Caco-2 (cell line): ENCODE measurements around the gene CNIH2. TPM values are rescaled to one million over a fixed set of nuclear protein-coding genes. Genes with fewer than 3 reads are reported as not detected.

Experiments
- BruUV-seq: library from RNA; stranded (reverse); fragments of 400-500 nt; replicated peaks from 2 replicates; lab custom pipeline; 2021; lab: Mats Ljungman, UMichigan
- CTCF ChIA-PET: fragments of 300-600 bp; sonication (Branson Sonifier 250); formaldehyde crosslinking; loops from one replicate; lab custom pipeline; 2022; ENCODE audit warnings: antibody characterized with exemption; lab: Charles Lee
- POLR2A ChIA-PET: fragments of 300-600 bp; sonication (Branson Sonifier 250); formaldehyde crosslinking; loops from one replicate; lab custom pipeline; 2022; ENCODE audit warnings: antibody characterized with exemption; lab: Charles Lee
- DNase-seq, 2 experiments: peaks; one replicate each; pipeline versions ENCODE4 v3.0.0 to v3.0.0-alpha.2; 2020 to 2022
- H3K27me3 ChIP-seq: replicated peaks from 2 replicates; pipeline ENCODE4 v1.6.0; 2011; ENCODE audit warnings: low read length; ENCODE audit not compliant: control insufficient read depth, insufficient read depth
- H3K36me3 ChIP-seq: 2 replicates; pipeline ENCODE4 v1.5.1; 2011; ENCODE audit warnings: low read length; ENCODE audit not compliant: control insufficient read depth, insufficient read depth
- H3K4me1 ChIP-seq: fragments of 250-450 bp; sonication (Bioruptor Pico); 2 replicates; pipeline ENCODE4 v1.5.1; 2020; ENCODE audit warnings: mild to moderate bottlenecking
- H3K4me3 ChIP-seq: 2 replicates; pipeline ENCODE4 v1.5.1; 2011; ENCODE audit warnings: low read depth, mild to moderate bottlenecking, control low read depth, low read length
- H3K9me3 ChIP-seq: fragments of 250-450 bp; sonication (Bioruptor Pico); 2 replicates; pipeline ENCODE4 v1.5.1; 2020; ENCODE audit warnings: mild to moderate bottlenecking, moderate library complexity
- H3K27ac Mint-ChIP-seq: one replicate; pipeline ENCODE4 v1.8.0; 2022; ENCODE audit warnings: mixed read lengths; ENCODE audit not compliant: unreplicated experiment
- H3K27me3 Mint-ChIP-seq: one replicate; pipeline ENCODE4 v1.8.0; 2022; ENCODE audit warnings: mixed read lengths; ENCODE audit not compliant: insufficient read depth, unreplicated experiment
- H3K36me3 Mint-ChIP-seq: one replicate; pipeline ENCODE4 v1.8.0; 2022; ENCODE audit warnings: mild to moderate bottlenecking, mixed read lengths; ENCODE audit not compliant: insufficient read depth, unreplicated experiment
- H3K4me1 Mint-ChIP-seq: one replicate; pipeline ENCODE4 v1.8.0; 2022; ENCODE audit warnings: low read depth, mixed read lengths; ENCODE audit not compliant: unreplicated experiment
- H3K4me3 Mint-ChIP-seq: one replicate; pipeline ENCODE4 v1.8.0; 2022; ENCODE audit warnings: mild to moderate bottlenecking, moderate library complexity, mixed read lengths; ENCODE audit not compliant: unreplicated experiment
- H3K9me3 Mint-ChIP-seq: one replicate; pipeline ENCODE4 v1.8.0; 2022; ENCODE audit warnings: mixed read lengths; ENCODE audit not compliant: unreplicated experiment
- CTCF ChIP-seq, 2 experiments: fragments of 200-600 bp in 1 of 2; IDR thresholded peaks; 1 replicate in 1 of 2; 2 replicates in 1 of 2; pipeline versions ENCODE4 v1.5.1 to v1.8.0; 2011 to 2022; ENCODE audit warnings: antibody characterized with exemption in 1 of 2, control low read depth in 1 of 2, inconsistent platforms in 1 of 2, low read depth in 1 of 2, low read length in 1 of 2, mild to moderate bottlenecking in 1 of 2, moderate library complexity in 1 of 2; ENCODE audit not compliant: insufficient read depth in 1 of 2, severe bottlenecking in 1 of 2, unreplicated experiment in 1 of 2
- intact Hi-C: fragments of 100-400 bp; cut with micrococcal nuclease; formaldehyde crosslinking; loops from one replicate; pipeline ENCODE4 v1.10.0; 2022; ENCODE audit not compliant: unreplicated experiment
- total RNA-seq: library from RNA; stranded (reverse); gene quantifications from 2 replicates; pipeline ENCODE4 v1.2.3, GENCODE V29; 2022

Gene CNIH2
- total RNA-seq, 1 experiment from 2014 or later = 6.1 TPM

GRCh38 chr11:66327171-66328030 lies 49.4 kb downstream of the CNIH2 start:
- H3K4me1 ChIP-seq = peaks cover 46% of the 10 kb centered on the region

DNA sequence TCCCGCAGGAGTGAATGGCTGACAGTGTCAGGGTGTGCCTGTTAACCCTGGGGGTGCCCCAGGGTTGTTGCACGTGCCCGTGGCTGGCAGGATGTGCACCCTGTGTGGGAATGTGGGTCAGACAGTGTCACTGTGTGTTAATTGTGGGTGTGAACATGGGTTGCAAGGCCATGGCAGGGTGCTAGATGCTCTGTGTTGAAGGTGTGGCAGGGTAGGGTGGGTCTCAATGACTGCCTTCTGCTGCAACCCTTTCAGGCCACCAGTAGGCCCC lies 50.0 kb downstream of the CNIH2 start:
- Mint-ChIP-seq H3K9me3 (no peaks in the 10 kb centered on the region), H3K4me1 (peaks cover 20% of the 10 kb centered on the region), H3K4me3 (peak overlapping the region; percentile 32), H3K27me3 (no peaks in the 10 kb centered on the region), H3K27ac (peak overlapping the region; percentile 15), H3K36me3 (peaks cover 8% of the 10 kb centered on the region)
- no peaks in the 10 kb centered on the region for H3K27me3 ChIP-seq
- TF ChIP-seq CTCF (IDR thresholded peaks at IDR 0.05; ENCODE audit: insufficient read depth in 1 of 2, low read depth in 1 of 2, low read length in 1 of 2, severe bottlenecking in 1 of 2, unreplicated experiment in 1 of 2) = no peak
- no peak overlapping the region for H3K4me3 ChIP-seq
- ChIA-PET CTCF (interaction anchor here (3.0 kb wide), 1 partner anchor 16 kb away, joined by 34 read pairs; no protein-coding TSS in a partner anchor), POLR2A (no interaction called here)
- no peaks in the 10 kb centered on the region for H3K9me3 ChIP-seq
- DNase-seq = no peak
- H3K36me3 ChIP-seq = no peaks in the 10 kb centered on the region
- BruUV-seq = no TSS peak
- intact Hi-C loops = loop anchor here (1.0 to 2.0 kb wide), 3 partner anchors 8 to 39 kb away; partner anchors contain the start of genes RIN1 and YIF1A
- H3K4me1 ChIP-seq = peaks cover 42% of the 10 kb centered on the region

More at GRCh38 chr11:66327171-66328030, 49.4 kb downstream of the CNIH2 start:
- H3K36me3 Mint-ChIP-seq = peaks cover 2% of the 10 kb centered on the region
- no peak for DNase-seq
- no peak overlapping the region for H3K4me3 Mint-ChIP-seq
- ChIA-PET POLR2A (interaction anchor here (0.6 kb wide), 1 partner anchor 185 kb away, joined by 3 read pairs; no protein-coding TSS in a partner anchor), CTCF (interaction anchor here (0.8 to 3.0 kb wide), 5 partner anchors 8 to 105 kb away, joined by 5 to 34 read pairs (median 8); partner anchors contain the start of gene RIN1)
- no peaks in the 10 kb centered on the region for H3K27me3 Mint-ChIP-seq
- peak overlapping the region; percentile 15 for H3K27ac Mint-ChIP-seq
- H3K4me1 Mint-ChIP-seq = peaks cover 26% of the 10 kb centered on the region
- intact Hi-C loops = loop anchor here (1.0 to 2.0 kb wide), 3 partner anchors 9 to 39 kb away; partner anchors contain the start of genes RIN1 and YIF1A
- BruUV-seq = no TSS peak
- Histone ChIP-seq H3K9me3 (no peaks in the 10 kb centered on the region), H3K36me3 (no peaks in the 10 kb centered on the region), H3K27me3 (no peaks in the 10 kb centered on the region), H3K4me3 (no peak overlapping the region)
- H3K9me3 Mint-ChIP-seq = no peaks in the 10 kb centered on the region
- no peak for TF ChIP-seq CTCF (IDR thresholded peaks at IDR 0.05; ENCODE audit: insufficient read depth in 1 of 2, low read depth in 1 of 2, low read length in 1 of 2, severe bottlenecking in 1 of 2, unreplicated experiment in 1 of 2)

DNA sequence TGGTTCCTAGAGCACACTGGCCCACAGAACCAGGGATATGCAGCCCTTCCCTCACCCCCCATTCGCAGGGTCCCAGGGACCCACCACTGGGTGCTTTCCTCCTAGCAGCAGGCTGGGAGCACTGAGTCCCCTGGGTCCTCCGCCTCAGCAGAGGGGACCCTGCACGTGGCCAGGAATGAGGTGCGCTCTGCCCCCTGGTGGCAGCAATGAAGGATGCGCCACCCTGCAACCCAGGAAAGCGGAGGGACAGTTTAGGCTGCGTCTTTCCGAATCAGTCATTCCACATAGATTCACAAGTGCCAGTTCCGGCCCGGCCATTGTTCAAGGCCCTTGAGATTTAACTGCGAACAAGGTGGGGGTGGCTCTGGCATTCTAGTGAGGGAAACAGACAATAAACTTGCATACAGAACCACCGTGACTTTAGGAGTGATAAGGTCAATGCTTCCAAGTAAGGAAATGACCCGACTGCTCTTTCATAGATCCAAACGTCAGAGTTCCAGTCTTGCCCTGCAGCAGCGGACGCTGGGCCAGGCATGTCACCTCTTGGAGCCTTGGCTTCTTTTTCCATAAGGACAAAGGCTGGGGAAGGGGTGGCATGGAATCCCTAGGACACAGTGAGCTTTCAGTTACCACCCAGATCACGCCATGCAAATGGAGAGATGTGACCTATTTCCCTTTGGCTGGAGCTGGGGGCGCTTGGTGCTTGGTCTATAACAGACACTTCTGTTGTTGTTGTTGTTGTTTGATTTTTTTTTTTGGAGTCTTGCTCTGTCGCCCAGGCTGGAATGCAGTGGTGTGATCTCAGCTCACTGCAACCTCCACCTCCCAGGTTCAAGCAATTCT lies 50.5 kb downstream of the CNIH2 start:
- intact Hi-C loops = loop anchor here (1.0 to 2.0 kb wide), 3 partner anchors 8 to 40 kb away; partner anchors contain the start of genes RIN1 and YIF1A
- Histone ChIP-seq H3K4me3 (no peak overlapping the region), H3K9me3 (no peaks in the 10 kb centered on the region), H3K4me1 (peaks cover 41% of the 10 kb centered on the region), H3K27me3 (no peaks in the 10 kb centered on the region), H3K36me3 (no peaks in the 10 kb centered on the region)
- BruUV-seq = no TSS peak
- H3K36me3 Mint-ChIP-seq = peaks cover 8% of the 10 kb centered on the region
- H3K4me1 Mint-ChIP-seq = peaks cover 17% of the 10 kb centered on the region
- peak; percentile 95 to 97 for TF ChIP-seq CTCF (IDR thresholded peaks at IDR 0.05; ENCODE audit: insufficient read depth in 1 of 2, low read depth in 1 of 2, low read length in 1 of 2, severe bottlenecking in 1 of 2, unreplicated experiment in 1 of 2)
- H3K4me3 Mint-ChIP-seq = peak overlapping the region; percentile 32
- no peaks in the 10 kb centered on the region for H3K27me3 Mint-ChIP-seq
- peak overlapping the region; percentile 15 for H3K27ac Mint-ChIP-seq
- POLR2A ChIA-PET = interaction anchor here (1.2 kb wide), 1 partner anchor 16 kb away, joined by 3 read pairs; no protein-coding TSS in a partner anchor
- no peaks in the 10 kb centered on the region for H3K9me3 Mint-ChIP-seq
- CTCF ChIA-PET = interaction anchor here (0.7 to 3.0 kb wide), 3 partner anchors 10 to 148 kb away, joined by 4 to 34 read pairs (median 5); no protein-coding TSS in a partner anchor
- peak; percentile 83 to 89 for DNase-seq
